GM21381 (cell line): ENCODE measurements around the gene TMBIM1.
A peak's percentile ranks its signal among the peaks of the same experiment; 100 is the strongest.
"Not testable (repeated sequence)": the region's sequence is repeated elsewhere in the genome, so short reads cannot be mapped to it uniquely, and the experiment has no call there.

Experiments used
- ATAC-seq: cut with Tn5 transposase; IDR thresholded peaks from one replicate; pipeline ENCODE4 v1.9.1; 2021; ENCODE audit warnings: mild to moderate bottlenecking, moderate library complexity; ENCODE audit not compliant: unreplicated experiment

Gene TMBIM1

GRCh38 chr2:218273214-218273907 is 18.9 kb downstream of the TMBIM1 start:
- not testable (repeated sequence) for ATAC-seq

GRCh38 chr2:218272531-218273212 is 19.6 kb downstream of the TMBIM1 start:
- no peak for ATAC-seq

- ATAC-seq: no peak
Measured at GRCh38 chr2:218271865-218272530, 20.3 kb downstream of the TMBIM1 start.

- ATAC-seq: no peak
Measured at GRCh38 chr2:218271487-218271797, 20.9 kb downstream of the TMBIM1 start.

- no peak for ATAC-seq
Measured at GRCh38 chr2:218270721-218271486, 21.4 kb downstream of the TMBIM1 start.

- peak; percentile 87 for ATAC-seq
Measured at GRCh38 chr2:218269900-218270720, 22.2 kb downstream of the TMBIM1 start, which contains the start of the genes AAMP and PNKD. AAMP (minus strand) TSS chr2:218270137; CDS start chr2:218270086, 51 bp downstream. PNKD (plus strand) TSS chr2:218270519; CDS start chr2:218270536, 17 bp downstream.

GRCh38 chr2:218267259-218267658 is 25.0 kb downstream of the TMBIM1 start:
- no peak for ATAC-seq

GRCh38 chr2:218266316-218266979 is 25.9 kb downstream of the TMBIM1 start:
- ATAC-seq: no peak

GRCh38 chr2:218265626-218266025 is 26.7 kb downstream of the TMBIM1 start:
- ATAC-seq: no peak

GRCh38 chr2:218264773-218265561 is 27.3 kb downstream of the TMBIM1 start:
- no peak for ATAC-seq

- no peak for ATAC-seq
Measured at GRCh38 chr2:218263817-218264641, 28.3 kb downstream of the TMBIM1 start.

- ATAC-seq: no peak
Measured at GRCh38 chr2:218262631-218263586, 29.4 kb downstream of the TMBIM1 start.

- no peak for ATAC-seq
Measured at GRCh38 chr2:218262237-218262600, 30.1 kb downstream of the TMBIM1 start.

- ATAC-seq: no peak
Measured at GRCh38 chr2:218261423-218262236, 30.7 kb downstream of the TMBIM1 start.

- ATAC-seq: no peak
Measured at GRCh38 chr2:218260742-218261422, 31.4 kb downstream of the TMBIM1 start, which contains the start of gene GPBAR1. GPBAR1 (plus strand) TSS chr2:218261015; CDS start chr2:218262725, 1,710 bp downstream.

GRCh38 chr2:218260166-218260565 is 32.1 kb downstream of the TMBIM1 start:
- no peak for ATAC-seq
